ENCODE measurements around the gene MAPK10.
A peak's percentile ranks its signal among the peaks of the same experiment; 100 is the strongest.
"Not testable (repeated sequence)": the region's sequence is repeated elsewhere in the genome, so short reads cannot be mapped to it uniquely, and the experiment has no call there.

The MAPK10 gene

DNA sequence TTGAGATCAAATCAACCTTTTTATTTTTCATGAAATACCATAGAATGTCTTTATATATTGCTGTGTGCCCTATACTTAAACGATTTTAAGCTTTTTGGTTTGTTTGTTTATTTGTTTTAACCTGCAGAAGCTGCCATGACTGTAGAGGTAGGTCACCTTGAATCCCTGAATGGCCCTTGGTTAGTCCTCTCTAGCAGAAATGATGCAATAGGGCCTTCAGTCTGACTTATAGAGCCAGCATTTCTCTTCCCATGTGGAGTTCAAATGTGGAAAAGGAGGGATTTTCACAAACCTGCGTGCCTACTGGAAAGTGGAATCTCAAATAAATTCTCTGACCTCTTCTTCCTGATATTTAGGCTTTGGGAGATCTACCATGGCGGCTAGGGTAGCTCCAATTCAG, 327.9 kb downstream of the MAPK10 start:
- no peak for DNase-seq

DNA sequence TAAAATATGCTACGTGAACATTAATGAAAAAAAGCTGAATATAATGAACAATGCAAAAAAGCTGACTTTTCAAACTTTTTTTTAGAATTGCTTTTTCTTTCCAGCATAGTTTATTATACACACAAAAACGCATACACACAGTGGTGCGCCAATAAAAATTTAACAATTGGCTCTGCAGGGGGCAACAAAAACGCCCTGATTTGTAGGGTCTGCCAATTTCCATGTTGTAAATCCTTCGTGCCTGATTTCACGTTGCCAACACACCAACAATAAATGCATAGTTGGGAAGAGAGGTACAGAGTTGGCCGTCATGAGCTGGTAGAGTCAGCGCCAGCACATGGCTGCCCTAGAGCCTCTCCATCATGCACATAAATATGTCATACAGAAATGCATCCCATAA, 333.1 kb downstream of the MAPK10 start:
- DNase-seq = no peak

DNA sequence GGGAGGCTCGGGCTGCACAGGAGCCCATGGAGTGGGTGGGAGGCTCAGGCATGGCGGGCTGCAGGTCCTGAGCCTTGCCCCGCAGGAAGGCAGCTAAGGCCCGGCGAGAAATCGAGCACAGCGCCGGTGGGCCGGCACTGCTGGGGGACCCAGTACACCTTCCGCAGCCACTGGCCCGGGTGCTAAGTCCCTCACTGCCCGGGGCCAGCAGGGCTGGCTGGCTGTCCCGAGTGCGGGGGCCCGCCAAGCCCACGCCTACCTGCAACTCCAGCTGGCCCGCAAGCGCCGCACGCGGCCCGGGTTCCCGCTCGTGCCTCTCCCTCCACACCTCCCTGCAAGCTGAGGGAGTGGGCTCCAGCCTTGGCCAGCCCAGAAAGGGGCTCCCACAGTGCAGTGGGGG, 338.2 kb downstream of the MAPK10 start:
- DNase-seq = not testable (repeated sequence)

DNA sequence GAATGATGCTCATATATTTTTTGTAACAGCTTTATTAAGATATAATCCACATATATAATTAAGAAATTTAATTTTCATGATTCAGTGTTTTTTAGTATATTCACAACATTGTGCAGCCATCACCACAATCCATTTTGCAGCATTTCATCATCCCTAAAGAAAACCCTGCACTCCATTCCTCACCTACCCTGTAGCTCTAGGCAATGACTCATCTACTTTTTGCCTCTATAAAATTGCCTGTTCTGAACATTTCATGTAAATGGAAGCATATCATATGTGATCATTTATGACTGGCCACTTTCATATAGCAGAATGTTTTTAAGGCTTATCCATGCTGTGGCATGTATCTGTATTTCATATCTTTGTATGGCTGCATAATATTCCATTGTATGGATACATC, 339.9 kb downstream of the MAPK10 start:
- DNase-seq = no peak

DNA sequence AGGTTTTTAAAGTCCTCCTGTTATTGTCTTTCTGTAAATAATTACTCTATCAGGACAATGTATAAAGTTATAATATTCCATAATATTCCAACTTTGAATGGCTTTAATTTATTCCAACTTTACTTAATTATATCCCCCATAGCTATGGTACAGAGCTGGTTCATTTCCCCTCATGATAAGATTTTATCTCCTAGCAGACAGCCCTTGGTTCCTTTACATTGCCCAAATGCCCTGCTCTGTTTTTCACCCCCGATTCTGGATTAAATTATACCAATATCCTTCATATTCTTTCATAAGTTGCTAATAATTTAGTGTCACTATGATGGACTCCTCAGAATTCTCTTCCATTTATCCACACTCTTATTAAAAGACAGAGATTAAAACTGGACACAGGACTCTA, 340.5 kb downstream of the MAPK10 start:
- DNase-seq = no peak

DNA sequence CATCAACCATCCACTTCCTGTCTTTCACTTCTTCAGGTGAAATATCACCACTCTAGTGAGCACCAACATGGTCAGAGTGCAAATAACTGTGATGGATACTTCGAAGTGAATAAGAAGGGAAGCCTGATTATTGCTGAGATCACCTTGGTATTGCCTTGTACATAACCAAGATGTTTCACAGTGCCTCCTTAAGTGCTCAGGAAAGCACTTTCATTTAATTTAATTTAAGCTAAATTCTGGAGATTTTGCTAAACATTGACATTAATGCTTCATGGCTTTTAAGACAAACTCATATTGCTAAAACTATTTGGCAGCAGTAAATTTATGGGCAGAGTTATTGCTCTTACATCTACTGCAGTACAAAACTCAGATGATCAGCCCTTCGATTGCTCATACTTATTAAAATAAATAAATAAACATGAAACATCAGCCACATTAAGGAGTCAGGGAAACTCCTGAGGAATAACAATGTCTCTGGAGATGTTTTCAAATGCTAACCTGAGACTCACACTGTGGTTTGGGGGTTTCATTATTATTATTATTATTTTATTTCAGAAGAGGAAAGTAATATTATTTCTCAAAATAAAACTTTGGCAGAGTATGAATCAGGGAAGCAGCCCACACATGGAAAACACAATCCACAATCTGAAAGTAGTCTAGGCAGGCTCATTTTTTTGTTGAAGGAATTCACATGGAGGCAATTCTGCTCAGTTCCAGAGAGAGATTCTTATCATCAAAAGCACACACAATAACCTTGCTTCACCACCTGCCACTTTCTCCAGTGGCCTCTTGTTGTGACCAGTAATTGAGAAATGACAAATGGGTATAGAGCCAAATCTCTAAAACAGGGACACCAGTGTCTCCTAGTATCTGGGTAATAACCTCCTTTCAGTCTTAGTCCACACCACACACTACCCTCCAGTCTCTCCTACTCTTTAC, 344.2 kb downstream of the MAPK10 start:
- no peak for DNase-seq

DNA sequence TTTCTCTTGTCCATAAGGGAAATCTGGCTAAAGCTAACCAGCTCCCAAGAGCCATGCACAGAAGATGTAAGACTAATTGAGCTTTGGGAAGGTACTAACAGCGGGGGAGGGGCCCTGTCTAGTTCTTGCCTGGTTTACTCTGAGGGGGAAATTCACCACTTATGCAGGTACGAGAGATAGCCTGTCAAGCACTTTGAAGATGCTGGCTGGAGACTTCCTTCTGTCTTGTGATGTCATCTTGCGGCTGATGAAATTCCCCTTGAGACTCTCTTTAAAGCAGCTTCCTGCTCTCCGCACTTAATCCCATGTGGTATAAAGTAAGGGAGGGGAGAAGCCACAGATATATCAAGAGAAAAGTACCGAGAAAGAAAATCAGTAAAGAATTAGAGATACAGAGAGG, 345.3 kb downstream of the MAPK10 start:
- no peak for DNase-seq

DNA sequence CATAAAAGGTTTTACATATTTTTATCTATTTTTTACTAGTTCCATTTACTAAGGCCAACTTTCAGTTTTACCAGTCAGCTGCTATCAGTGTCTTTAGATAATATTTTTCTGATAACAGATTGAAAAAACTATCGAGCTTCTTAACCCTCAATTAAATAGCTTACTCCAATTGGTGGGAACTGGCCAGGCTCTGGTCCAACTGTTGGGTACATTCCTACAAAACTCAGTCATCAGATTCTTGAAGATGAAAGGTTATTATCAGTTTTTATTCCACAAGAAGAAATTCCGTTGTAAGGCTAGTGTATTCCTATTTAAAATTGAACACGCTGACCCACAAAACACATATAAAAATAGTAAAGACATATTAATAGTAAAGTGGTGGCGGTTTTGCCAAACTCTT, 346.2 kb downstream of the MAPK10 start:
- DNase-seq = no peak

DNA sequence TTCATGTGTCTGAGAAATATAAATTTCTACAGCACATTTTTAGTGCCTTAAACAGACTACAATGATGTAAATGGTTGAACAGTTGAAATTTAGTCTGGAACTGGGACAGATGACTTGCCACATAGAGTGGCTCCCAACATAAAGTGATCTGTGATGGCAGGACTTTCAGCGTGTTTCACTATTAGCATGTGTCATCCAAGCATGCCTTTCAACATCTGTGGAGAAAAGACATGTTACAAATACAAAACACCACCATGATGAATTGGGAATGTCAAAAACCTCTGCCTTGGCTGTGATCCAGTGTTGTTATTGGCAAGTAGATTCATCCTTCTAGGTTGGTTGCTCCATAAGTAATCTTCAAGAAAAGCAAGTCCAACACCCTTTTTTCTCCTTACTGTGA, 348.7 kb downstream of the MAPK10 start:
- DNase-seq = no peak

DNA sequence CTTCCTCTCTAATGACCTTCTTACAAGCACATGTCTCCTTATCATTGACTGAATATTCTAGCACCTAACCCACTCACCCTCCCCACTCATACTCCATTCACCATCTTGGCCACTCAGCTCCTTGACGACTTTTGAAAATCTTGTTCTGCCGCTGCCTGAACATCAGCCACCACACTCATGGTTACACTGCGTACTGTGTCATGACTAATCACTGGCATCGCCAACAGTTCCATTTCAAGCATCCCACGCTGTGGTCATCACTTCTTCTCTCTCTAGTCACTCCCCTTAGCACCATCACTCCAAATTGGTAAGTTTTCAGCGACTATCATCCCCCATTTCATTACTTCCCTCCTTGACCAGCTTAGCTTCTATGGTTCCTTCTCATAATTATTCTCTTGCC, 352.8 kb downstream of the MAPK10 start:
- DNase-seq = no peak

DNA sequence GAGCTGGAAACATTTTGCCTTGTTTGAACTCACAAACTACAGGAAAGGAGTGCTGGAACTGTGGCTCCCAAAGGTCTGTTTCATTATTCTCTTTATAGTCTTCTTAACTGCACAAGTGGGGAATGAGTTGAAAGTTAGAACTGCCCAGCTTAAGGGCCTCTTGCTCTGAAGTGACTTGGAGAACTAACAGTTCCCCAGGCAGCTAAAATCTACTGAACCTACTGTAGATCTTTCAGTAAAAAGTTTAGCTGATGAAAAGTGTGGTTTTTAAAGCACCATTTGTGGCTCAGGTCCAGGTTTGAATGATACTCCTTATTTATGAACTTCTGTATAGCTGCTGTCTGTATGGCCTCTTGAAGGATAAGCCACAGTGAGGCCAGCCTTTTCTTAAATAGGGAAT, 353.8 kb downstream of the MAPK10 start:
- no peak for DNase-seq

DNA sequence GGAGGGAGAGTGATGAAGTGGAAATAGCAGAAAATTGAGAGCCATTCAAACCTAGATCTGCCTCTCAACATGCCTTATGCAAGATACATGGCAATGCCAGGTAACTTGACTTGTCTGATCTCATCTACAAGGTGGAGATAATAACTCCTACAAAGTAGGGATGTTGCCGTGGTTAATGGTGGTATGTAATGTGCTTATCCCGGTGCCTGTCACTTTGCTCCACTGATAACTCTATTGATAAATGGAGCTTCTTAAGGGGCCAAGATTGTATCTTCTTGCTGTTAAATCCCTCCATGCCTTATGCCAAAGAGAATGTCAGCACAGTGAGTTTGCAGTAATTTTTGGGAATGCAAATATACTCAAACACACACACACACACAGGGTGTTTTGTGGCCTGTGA, 355.8 kb downstream of the MAPK10 start:
- no peak for DNase-seq

DNA sequence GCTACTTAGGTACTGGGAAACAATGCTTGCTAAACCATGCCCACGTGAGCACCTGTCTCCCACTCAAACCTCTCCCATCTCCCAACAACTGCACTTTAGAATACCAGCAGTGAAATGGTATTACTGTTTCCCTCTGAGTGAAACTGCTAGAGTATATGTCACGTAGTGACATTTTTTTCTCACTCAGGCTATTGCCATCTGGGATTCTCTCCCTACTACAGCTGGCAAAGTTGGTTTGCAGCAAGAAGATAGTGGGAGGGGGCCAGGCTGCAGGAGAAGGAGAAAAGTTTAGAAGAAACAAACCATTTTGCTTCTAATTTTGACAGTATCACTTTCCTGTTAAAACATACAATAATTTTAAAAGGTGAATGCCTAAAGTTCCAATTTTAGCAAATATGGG, 358.3 kb downstream of the MAPK10 start:
- DNase-seq = no peak

DNA sequence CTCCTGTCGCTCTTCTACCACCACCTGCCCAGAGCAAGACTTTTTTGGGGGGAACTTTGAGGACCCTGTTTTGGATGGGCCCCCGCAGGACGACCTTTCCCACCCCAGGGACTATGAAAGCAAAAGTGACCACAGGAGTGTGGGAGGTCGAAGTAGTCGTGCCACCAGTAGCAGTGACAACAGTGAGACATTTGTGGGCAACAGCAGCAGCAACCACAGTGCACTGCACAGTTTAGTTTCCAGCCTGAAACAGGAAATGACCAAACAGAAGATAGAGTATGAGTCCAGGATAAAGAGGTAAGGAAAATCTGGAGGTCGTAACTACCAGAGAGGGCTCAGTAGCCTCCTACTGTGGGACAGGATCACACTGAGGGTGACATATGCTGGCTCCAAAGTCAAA, 364.5 kb downstream of the MAPK10 start:
- DNase-seq = no peak

DNA sequence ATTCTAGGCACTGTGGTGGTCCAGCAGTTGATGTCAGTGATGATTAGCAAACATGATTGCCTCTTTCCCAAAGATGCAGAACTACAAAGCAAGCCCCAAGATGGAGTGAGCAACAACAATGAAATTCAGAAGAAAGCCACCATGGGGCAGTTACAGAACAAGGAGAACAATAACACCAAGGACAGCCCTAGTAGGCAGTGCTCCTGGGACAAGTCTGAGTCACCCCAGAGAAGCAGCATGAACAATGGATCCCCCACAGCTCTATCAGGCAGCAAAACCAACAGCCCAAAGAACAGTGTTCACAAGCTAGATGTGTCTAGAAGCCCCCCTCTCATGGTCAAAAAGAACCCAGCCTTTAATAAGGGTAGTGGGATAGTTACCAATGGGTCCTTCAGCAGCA, 365.3 kb downstream of the MAPK10 start:
- DNase-seq = no peak

DNA sequence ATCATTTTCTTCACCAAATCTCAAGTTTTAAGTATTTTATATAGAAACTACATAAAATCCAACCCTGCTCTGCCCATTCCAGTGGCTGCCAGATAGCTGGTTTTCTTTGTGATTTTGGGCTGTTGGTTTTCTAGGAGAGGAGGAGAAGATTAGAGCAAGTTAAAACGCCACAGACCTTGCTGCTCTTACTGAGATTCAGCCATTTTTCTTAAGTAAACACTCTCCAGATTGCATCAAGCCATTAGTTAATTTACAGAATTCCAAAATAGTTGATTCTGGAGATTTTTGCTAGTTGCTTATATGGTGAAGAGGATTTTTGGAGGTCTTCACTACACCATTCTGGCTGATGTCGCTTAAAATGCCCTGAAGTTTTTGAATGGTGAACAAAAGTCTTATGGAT, 366.2 kb downstream of the MAPK10 start:
- DNase-seq = no peak

DNA sequence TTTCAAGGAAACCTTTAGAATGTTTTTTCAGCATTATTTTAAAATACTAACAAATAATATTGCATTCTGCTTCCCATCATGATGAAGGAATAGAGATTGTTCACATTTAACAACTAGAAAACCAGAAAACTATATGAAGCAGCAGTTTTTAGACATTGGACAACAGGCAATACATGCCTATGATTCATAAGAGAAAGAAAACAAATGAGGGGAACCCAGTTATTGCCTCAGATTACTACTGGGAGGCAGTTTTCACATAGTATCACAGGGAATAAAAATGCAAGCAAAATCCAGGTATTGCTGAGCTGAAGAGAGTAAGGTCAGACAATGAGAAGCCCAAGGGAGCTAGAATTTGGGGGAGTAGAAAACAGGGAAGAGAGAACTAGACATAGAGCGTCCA, 373.6 kb downstream of the MAPK10 start:
- no peak for DNase-seq

DNA sequence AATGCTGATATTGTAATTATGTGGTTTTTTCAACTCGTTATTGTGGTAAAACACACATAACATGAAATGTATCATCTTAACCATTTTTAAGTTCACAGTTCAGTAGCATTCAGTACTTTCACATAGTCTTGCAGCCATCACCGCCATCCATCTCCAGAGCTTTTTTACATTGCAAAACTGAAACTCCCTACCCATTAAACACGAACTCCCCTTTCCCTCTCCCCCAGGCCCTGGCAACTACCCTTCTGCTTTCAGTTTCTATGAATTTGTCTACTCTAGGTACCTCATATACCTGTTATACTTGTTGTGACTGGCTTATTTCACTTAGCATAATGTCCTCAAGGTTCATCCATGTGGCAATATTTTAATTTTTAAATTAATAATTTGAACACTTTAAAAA, 380.6 kb downstream of the MAPK10 start:
- no peak for DNase-seq

DNA sequence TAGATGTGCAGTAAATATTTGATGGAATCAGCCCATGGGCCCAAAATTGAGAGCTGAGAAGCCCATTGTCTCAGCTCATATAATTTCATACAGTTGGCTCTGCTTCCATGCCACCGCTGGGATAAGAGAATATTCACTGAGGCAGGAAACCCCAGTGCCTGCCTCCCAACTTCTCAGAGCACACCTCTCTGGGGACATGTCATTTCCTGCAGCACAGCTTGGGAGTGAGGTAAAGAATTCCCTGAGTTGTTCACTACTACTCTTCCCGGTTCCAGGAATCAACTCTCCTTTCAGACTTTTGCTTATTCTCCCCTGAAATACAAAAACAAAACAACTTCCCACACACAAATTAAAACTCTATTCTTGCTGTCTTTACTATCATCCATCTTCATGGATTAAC, 389.3 kb downstream of the MAPK10 start:
- DNase-seq = no peak

DNA sequence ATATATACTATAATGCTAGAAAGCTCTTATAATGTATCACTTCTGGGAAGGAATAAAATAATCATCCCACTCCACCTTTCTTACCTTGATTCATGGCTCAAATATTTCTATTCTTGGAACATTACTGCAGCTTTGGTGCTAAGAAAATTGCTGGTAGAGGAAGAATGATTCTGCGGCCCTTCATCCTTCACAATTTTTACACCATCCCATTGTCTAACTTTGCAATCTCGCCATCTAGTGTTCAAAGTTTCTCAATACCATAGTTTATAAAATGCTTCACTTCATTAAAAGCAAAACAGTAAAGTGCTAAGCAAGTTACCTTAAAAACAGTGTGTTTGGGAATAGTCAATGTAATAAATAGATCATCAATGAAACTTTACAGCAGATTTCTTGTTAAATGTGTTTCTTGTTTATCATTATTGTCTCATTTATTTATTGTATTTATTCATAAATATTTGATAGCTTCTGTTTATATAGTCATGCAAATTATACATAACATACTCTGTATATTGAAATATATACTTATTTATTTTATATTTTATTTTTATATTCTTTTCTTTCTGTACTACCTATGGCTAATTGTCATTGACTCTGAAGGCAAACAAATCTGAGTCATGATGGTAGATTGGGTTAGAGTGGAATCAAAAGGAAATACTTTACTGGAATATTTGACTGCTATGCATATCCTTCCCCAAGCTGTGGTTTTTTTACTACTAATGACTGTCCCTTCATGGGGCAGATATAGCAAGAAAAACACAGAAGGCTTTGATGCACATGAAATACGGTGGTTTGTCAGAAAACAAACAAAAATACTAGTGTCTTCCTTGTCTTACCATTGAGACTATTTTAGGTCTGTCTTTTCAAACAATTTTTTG, 390.7 kb downstream of the MAPK10 start:
- peak; percentile 19 for DNase-seq

DNA sequence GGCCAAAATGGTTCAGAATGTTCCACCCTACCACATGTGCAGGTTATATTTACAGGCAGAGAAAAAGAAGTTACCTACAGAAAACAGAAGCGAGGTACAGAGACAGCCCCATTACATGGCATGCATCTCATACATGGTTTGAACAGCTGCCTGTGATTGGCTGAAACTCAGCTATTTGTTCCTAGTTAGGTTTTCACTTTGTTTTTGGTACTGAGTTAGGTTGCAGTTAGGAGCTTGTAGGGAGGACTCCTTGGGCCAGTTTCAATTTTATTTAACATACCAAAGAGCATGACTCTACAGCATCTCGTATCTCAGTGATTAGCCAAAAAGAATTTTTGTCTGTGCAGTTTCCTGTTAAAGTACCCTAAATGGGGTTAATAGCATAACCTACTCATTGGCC, 392.0 kb downstream of the MAPK10 start:
- no peak for DNase-seq

DNA sequence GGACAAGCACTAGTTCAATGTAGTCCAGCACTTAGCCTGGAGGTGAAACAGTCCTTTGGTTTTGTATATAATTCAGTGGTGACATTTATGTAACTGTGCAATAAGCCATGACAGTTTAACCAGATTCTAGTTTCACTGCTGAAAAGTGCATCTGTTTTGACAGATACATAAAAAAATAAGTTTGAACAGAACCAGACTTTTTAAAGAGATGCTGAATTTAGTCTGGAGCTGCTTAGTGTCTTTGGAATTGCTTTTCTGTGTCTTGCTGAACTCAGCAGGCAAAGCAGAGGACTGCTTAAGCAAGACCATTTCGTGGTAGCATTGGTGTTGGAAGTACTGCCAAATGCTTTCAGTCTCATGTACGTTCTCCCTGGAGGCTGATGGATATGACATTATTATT, 393.5 kb downstream of the MAPK10 start:
- no peak for DNase-seq

DNA sequence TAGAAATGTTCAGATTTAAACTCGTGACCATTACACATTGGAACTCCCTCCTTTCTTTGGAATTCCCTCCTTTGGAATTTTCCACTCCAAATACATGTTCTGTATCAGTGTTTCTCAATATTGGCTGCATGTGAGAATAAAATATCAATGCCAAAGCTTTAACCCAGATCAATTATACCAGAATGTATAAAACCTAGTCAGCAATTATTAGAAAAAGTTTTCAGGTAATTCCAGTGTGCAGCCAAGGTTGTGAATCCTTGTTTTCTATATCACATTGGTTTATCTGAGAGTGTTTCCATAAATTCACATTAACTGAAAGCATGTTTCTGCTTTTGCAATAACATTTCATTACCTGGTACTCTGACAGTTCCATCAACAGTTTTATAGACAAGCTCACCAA, 394.3 kb downstream of the MAPK10 start:
- no peak for DNase-seq

DNA sequence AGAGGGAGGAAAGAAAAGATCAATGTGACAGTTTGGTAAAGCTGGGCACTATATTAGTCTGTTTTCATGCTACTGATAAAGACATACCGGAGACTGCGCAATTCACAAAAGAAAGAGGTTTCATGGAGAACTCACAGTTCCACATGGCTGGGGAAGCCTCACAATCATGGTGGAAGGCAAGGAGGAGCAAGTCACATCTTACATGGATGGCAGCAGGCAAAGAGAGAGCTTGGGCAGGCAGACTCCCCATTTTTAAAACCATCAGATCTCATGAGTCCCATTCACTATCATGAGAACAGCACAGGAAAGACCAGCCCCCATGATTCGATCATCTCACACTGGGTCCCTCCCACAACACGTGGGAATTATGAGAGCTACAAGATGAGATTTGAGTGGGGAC, 394.8 kb downstream of the MAPK10 start:
- DNase-seq = not testable (repeated sequence)

Data from NCI-H1092 (cell line).